Fibroblast of lung (primary cell): ENCODE results near the gene XRCC2. TPM values are rescaled to one million over a fixed set of nuclear protein-coding genes. Genes with fewer than 3 reads are reported as not detected.

ENCODE experiments used
- DNase-seq, 2 donors: peaks; one replicate each; pipeline versions ENCODE4 v3.0.0 to v3.0.0-alpha.2; 2010; ENCODE audit warnings: low read depth in 2 of 2
- H2AFZ ChIP-seq: 2 replicates; pipeline ENCODE4 v1.5.1; 2012; ENCODE audit warnings: low read length, control low read depth, inconsistent platforms
- H3K27ac ChIP-seq: 2 replicates; pipeline ENCODE4 v1.5.1; 2011; ENCODE audit warnings: low read length, control low read depth; ENCODE audit not compliant: insufficient read depth
- H3K27me3 ChIP-seq: 2 replicates; pipeline ENCODE4 v1.5.1; 2011; ENCODE audit warnings: mild to moderate bottlenecking, low read length; ENCODE audit not compliant: control insufficient read depth, insufficient read depth
- H3K36me3 ChIP-seq: 2 replicates; pipeline ENCODE4 v1.5.1; 2011; ENCODE audit warnings: low read length; ENCODE audit not compliant: control insufficient read depth, insufficient read depth
- H3K4me1 ChIP-seq: 2 replicates; pipeline ENCODE4 v1.5.1; 2011; ENCODE audit warnings: low read length; ENCODE audit not compliant: control insufficient read depth, insufficient read depth; ENCODE audit errors: extremely low read depth
- H3K4me2 ChIP-seq: 2 replicates; pipeline ENCODE4 v1.5.1; 2011; ENCODE audit warnings: low read length, control low read depth; ENCODE audit not compliant: insufficient read depth; ENCODE audit errors: extremely low read depth
- H3K4me3 ChIP-seq, 4 experiments: fragments of 200-600 bp in 1 of 4; sonication (generic) in 1 of 4; replicated peaks in 1 of 4; 2 replicates each; pipeline ENCODE4 v1.5.1; 2011 to 2016; ENCODE audit warnings: low read length in 4 of 4, low read depth in 3 of 4, mild to moderate bottlenecking in 3 of 4, control low read depth in 2 of 4, inconsistent platforms in 1 of 4, mixed read lengths in 1 of 4; ENCODE audit not compliant: insufficient read depth in 1 of 4; ENCODE audit errors: control extremely low read depth in 1 of 4
- H3K79me2 ChIP-seq: 2 replicates; pipeline ENCODE4 v1.5.1; 2012; ENCODE audit warnings: mild to moderate bottlenecking, low read length, inconsistent platforms; ENCODE audit not compliant: control insufficient read depth, insufficient read depth
- H3K9ac ChIP-seq: 2 replicates; pipeline ENCODE4 v1.5.1; 2011; ENCODE audit warnings: mild to moderate bottlenecking, low read length, control low read depth; ENCODE audit not compliant: insufficient read depth
- H3K9me3 ChIP-seq: 2 replicates; pipeline ENCODE4 v1.5.1; 2012; ENCODE audit warnings: low read depth, low read length; ENCODE audit not compliant: control insufficient read depth, insufficient read depth
- H4K20me1 ChIP-seq: 2 replicates; pipeline ENCODE4 v1.5.1; 2011; ENCODE audit warnings: low read length; ENCODE audit not compliant: control insufficient read depth, insufficient read depth; ENCODE audit errors: extremely low read depth
- EZH2 ChIP-seq: IDR thresholded peaks from 2 replicates; pipeline ENCODE4 v1.5.1; 2012; ENCODE audit warnings: low read length, control low read depth, mild to moderate bottlenecking; ENCODE audit errors: missing control alignments
- polyA plus RNA-seq, 2 donors: library from polyadenylated mRNA; depleted of rRNA in 1 of 2; stranded (reverse) in 1 of 2; unstranded in 1 of 2; fragments of >200 nt; gene quantifications; 2 replicates each; pipeline ENCODE4 v1.2.1, GENCODE V29; 2011 to 2012; ENCODE audit warnings: missing spikeins in 1 of 2
- total RNA-seq: library from RNA; depleted of rRNA; stranded (reverse); fragments of >200 nt; gene quantifications from 2 replicates; pipeline ENCODE4 v1.2.1, GENCODE V29; 2014
- TF ChIP-seq, protein P1 (sequence below), 2 donors: IDR thresholded peaks in 1 of 2; conservative IDR thresholded peaks in 1 of 2; 1 replicate in 1 of 2; 2 replicates in 1 of 2; pipeline ENCODE4 v1.5.1; 2011 to 2012; ENCODE audit warnings: low read length in 2 of 2, control low read depth in 1 of 2, inconsistent platforms in 1 of 2, low read depth in 1 of 2, mild to moderate bottlenecking in 1 of 2

XRCC2 gene
- total and polyA plus RNA-seq, 2 donors (not counting 1 experiment from before 2014, with no cell fraction given), result 0.66 to 1.4 TPM

- H3K4me1 ChIP-seq, result no peaks in the 10 kb centered on the region
- H3K9me3 ChIP-seq, result no peaks in the 10 kb centered on the region
- H2AFZ ChIP-seq, result no peak overlapping the region
- H4K20me1 ChIP-seq, result no peaks in the 10 kb centered on the region
- no peak overlapping the region for H3K9ac ChIP-seq
- DNase-seq, result no peak
- TF ChIP-seq EZH2, result no peak
- TF ChIP-seq, protein P1, sequence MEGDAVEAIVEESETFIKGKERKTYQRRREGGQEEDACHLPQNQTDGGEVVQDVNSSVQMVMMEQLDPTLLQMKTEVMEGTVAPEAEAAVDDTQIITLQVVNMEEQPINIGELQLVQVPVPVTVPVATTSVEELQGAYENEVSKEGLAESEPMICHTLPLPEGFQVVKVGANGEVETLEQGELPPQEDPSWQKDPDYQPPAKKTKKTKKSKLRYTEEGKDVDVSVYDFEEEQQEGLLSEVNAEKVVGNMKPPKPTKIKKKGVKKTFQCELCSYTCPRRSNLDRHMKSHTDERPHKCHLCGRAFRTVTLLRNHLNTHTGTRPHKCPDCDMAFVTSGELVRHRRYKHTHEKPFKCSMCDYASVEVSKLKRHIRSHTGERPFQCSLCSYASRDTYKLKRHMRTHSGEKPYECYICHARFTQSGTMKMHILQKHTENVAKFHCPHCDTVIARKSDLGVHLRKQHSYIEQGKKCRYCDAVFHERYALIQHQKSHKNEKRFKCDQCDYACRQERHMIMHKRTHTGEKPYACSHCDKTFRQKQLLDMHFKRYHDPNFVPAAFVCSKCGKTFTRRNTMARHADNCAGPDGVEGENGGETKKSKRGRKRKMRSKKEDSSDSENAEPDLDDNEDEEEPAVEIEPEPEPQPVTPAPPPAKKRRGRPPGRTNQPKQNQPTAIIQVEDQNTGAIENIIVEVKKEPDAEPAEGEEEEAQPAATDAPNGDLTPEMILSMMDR (conservative IDR thresholded peaks at IDR 0.05 in 1 of 2, IDR thresholded peaks at IDR 0.05 in 1 of 2; ENCODE audit: low read depth in 1 of 2, low read length in 2 of 2), result no peak
- no peak overlapping the region for H3K4me2 ChIP-seq
- no peaks in the 10 kb centered on the region for H3K79me2 ChIP-seq
- H3K36me3 ChIP-seq, result no peaks in the 10 kb centered on the region
- H3K27ac ChIP-seq, result no peak overlapping the region
- H3K4me3 ChIP-seq, result no peak overlapping the region
- H3K27me3 ChIP-seq, result no peaks in the 10 kb centered on the region
Measured at GRCh38 chr7:152608208-152608607, 67.7 kb downstream of the XRCC2 start.

DNA sequence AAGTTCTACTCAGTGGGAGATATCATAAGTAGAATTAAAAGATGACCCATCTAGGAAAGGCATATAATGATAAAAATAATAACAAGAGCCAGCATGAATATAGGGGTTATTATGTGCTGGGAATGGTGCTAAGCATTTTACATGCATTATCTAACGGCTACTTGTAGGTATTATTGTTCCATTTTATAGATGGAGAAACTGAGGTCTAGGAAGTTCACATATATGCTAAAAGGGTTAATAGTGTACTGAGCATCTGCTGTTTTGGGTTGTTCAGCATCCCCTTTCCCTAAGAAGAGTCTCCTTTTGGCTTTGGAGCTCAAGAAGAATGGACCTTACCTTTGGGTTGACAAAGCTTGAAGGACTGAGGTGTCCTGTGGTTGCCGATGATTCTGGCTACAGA lies 68.9 kb downstream of the XRCC2 start:
- no peaks in the 10 kb centered on the region for H3K27me3 ChIP-seq
- TF ChIP-seq, protein P1 (conservative IDR thresholded peaks at IDR 0.05 in 1 of 2, IDR thresholded peaks at IDR 0.05 in 1 of 2; ENCODE audit: low read depth in 1 of 2, low read length in 2 of 2), result no peak
- TF ChIP-seq EZH2, result no peak
- H3K9ac ChIP-seq, result no peak overlapping the region
- H3K4me3 ChIP-seq, result no peak overlapping the region
- H3K4me2 ChIP-seq, result no peak overlapping the region
- no peak overlapping the region for H3K27ac ChIP-seq
- H3K79me2 ChIP-seq, result no peaks in the 10 kb centered on the region
- H3K9me3 ChIP-seq, result no peaks in the 10 kb centered on the region
- H2AFZ ChIP-seq, result no peak overlapping the region
- no peaks in the 10 kb centered on the region for H3K4me1 ChIP-seq
- H3K36me3 ChIP-seq, result no peaks in the 10 kb centered on the region
- H4K20me1 ChIP-seq, result no peaks in the 10 kb centered on the region
- DNase-seq, result no peak

DNA sequence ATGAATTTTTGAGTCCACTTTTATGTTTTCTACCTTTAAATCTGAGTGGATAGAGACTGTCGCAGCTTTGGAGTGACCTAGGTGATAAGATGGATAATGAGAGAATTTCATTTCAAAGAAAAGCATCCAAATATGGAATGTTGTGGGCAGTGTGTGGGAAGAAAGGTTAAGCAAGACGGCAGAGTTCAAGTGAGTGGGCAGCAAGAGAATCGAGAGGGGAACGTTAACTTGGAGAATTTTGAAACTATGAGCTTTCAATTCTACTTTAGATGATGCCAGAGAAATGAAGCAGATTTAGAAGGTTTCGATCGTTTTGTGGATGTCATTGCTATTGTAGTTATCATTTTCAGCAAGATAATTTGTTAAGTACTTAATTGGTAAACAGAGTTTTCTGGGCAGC lies 73.0 kb downstream of the XRCC2 start:
- no peaks in the 10 kb centered on the region for H4K20me1 ChIP-seq
- H3K9me3 ChIP-seq, result no peaks in the 10 kb centered on the region
- peak overlapping the region in 1 of 4 experiments; percentile 5 for H3K4me3 ChIP-seq
- H3K9ac ChIP-seq, result no peak overlapping the region
- no peaks in the 10 kb centered on the region for H3K4me1 ChIP-seq
- H3K79me2 ChIP-seq, result no peaks in the 10 kb centered on the region
- H3K36me3 ChIP-seq, result no peaks in the 10 kb centered on the region
- H3K27me3 ChIP-seq, result no peaks in the 10 kb centered on the region
- H3K27ac ChIP-seq, result no peak overlapping the region
- TF ChIP-seq, protein P1 (conservative IDR thresholded peaks at IDR 0.05 in 1 of 2, IDR thresholded peaks at IDR 0.05 in 1 of 2; ENCODE audit: low read depth in 1 of 2, low read length in 2 of 2), result no peak
- no peak for TF ChIP-seq EZH2
- peak overlapping the region; percentile 8 for H3K4me2 ChIP-seq
- peak; percentile 28 to 77 for DNase-seq
- H2AFZ ChIP-seq, result no peak overlapping the region
